ENCODE results near the gene UBE2Q1. TPM values are rescaled to one million over a fixed set of nuclear protein-coding genes. Genes with fewer than 3 reads are reported as not detected.

UBE2Q1 gene
- total and polyA plus RNA-seq, 2 experiments from 2014 or later, result 15.5 to 33.0 TPM

GRCh38 chr1:154547105-154547732 is 11.2 kb downstream of the UBE2Q1 start:
- Mint-ChIP-seq H3K36me3 (ENCODE audit: low read depth) (peaks cover 33% of the 10 kb centered on the region), H3K27me3 (ENCODE audit: insufficient read depth, low read depth, poor library complexity) (peaks cover 3% of the 10 kb centered on the region), H3K9me3 (no peaks in the 10 kb centered on the region), H3K4me1 (peaks cover 3% of the 10 kb centered on the region; the same call in 2 of the 3 replicates), H3K27ac (no peak overlapping the region), H3K4me3 (no peak overlapping the region)
- peaks cover 21% of the 10 kb centered on the region; the same call in 1 of the 2 replicates for H3K36me3 ChIP-seq (ENCODE audit: insufficient read depth)
- peaks cover 3% of the 10 kb centered on the region; the same call in 1 of the 2 replicates for H3K79me2 ChIP-seq (replicated peaks; ENCODE audit: insufficient read depth)
- no peak overlapping the region for H3K27ac ChIP-seq (ENCODE audit: low read depth)
- H3K4me2 ChIP-seq, result no peak overlapping the region
- TF ChIP-seq CTCF (conservative IDR thresholded peaks at IDR 0.05; ENCODE audit: low read depth in 2 of 2), result no peak
- H3F3A ChIP-seq (replicated peaks; ENCODE audit: low read depth), result 0 out of 2 replicates have a peak, but pooled peaks cover 11% of the 10 kb centered on the region
- no peaks in the 10 kb centered on the region for H3K4me1 ChIP-seq (ENCODE audit: insufficient read depth)
- H2AFZ ChIP-seq, result no peak overlapping the region
- peaks cover 16% of the 10 kb centered on the region for H4K20me1 ChIP-seq (replicated peaks; ENCODE audit: insufficient read depth)
- no peaks in the 10 kb centered on the region for H3K9me2 ChIP-seq (ENCODE audit: insufficient read depth)
- H3K27me3 ChIP-seq (ENCODE audit: insufficient read depth), result no peaks in the 10 kb centered on the region
- no peak for ATAC-seq
- H3K4me3 ChIP-seq, result no peak overlapping the region
- DNase-seq (ENCODE audit: low spot score), result no peak

GRCh38 chr1:154546264-154547063 is 12.0 kb downstream of the UBE2Q1 start:
- H4K20me1 ChIP-seq (replicated peaks; ENCODE audit: insufficient read depth), result peaks cover 16% of the 10 kb centered on the region
- no peaks in the 10 kb centered on the region for H3K9me2 ChIP-seq (ENCODE audit: insufficient read depth)
- no peak overlapping the region for H3K4me2 ChIP-seq
- H3K36me3 ChIP-seq (ENCODE audit: insufficient read depth), result peaks cover 16% of the 10 kb centered on the region; the same call in 1 of the 2 replicates
- Mint-ChIP-seq H3K4me3 (no peak overlapping the region), H3K36me3 (ENCODE audit: low read depth) (peaks cover 25% of the 10 kb centered on the region), H3K27ac (no peak overlapping the region), H3K27me3 (ENCODE audit: insufficient read depth, low read depth, poor library complexity) (peaks cover 3% of the 10 kb centered on the region), H3K9me3 (no peaks in the 10 kb centered on the region), H3K4me1 (peaks cover 3% of the 10 kb centered on the region; the same call in 2 of the 3 replicates)
- DNase-seq (ENCODE audit: low spot score), result peak; percentile 88
- H3F3A ChIP-seq (replicated peaks; ENCODE audit: low read depth), result 0 out of 2 replicates have a peak, but pooled peaks cover 11% of the 10 kb centered on the region
- H3K27me3 ChIP-seq (ENCODE audit: insufficient read depth), result no peaks in the 10 kb centered on the region
- ATAC-seq, result peak; percentile 96
- no peak for TF ChIP-seq EZH2 (IDR thresholded peaks at IDR 0.05; ENCODE audit: low read depth, unreplicated experiment)
- peak; percentile 73 to 93 for TF ChIP-seq CTCF (conservative IDR thresholded peaks at IDR 0.05; ENCODE audit: low read depth in 2 of 2)
- H3K4me3 ChIP-seq, result no peak overlapping the region
- H3K27ac ChIP-seq (ENCODE audit: low read depth), result peak overlapping the region; percentile 70; the same call in 1 of the 2 replicates
- no peaks in the 10 kb centered on the region for H3K4me1 ChIP-seq (ENCODE audit: insufficient read depth)
- no peak overlapping the region for H2AFZ ChIP-seq
- H3K79me2 ChIP-seq (replicated peaks; ENCODE audit: insufficient read depth), result peaks cover 3% of the 10 kb centered on the region; the same call in 1 of the 2 replicates

Measured in GM23338 (cell line).